Esophagus muscularis mucosa (tissue), 4 donors: Measurements from ENCODE around the gene MYMX. TPM values are rescaled to one million over a fixed set of nuclear protein-coding genes. Genes with fewer than 3 reads are reported as not detected.

Experiments used
- DNase-seq: peaks from one replicate; pipeline ENCODE4 v3.0.0-alpha.2; 2017; ENCODE audit errors: extremely low spot score
- H3K27ac ChIP-seq, 4 donors: fragments of 200-600 bp; sonication (generic); replicated peaks in 1 of 4; 1 replicate in 3 of 4; 2 replicates in 1 of 4; pipeline ENCODE4 v1.5.1; 2016 to 2019; ENCODE audit warnings: mild to moderate bottlenecking in 1 of 4
- H3K27me3 ChIP-seq, 4 donors: fragments of 200-600 bp; sonication (generic); one replicate each; pipeline versions ENCODE4 v1.5.1 to v1.6.0; 2016 to 2019
- H3K36me3 ChIP-seq, 4 donors: fragments of 200-600 bp; sonication (generic); one replicate each; pipeline ENCODE4 v1.5.1; 2016 to 2019
- H3K4me1 ChIP-seq, 4 donors: fragments of 200-600 bp; sonication (generic); one replicate each; pipeline ENCODE4 v1.5.1; 2016 to 2019
- H3K4me3 ChIP-seq, 4 donors: fragments of 200-600 bp; sonication (generic); 1 replicate in 2 of 4; 2 replicates in 2 of 4; pipeline ENCODE4 v1.5.1; 2016 to 2019; ENCODE audit warnings: mild to moderate bottlenecking in 4 of 4, moderate library complexity in 1 of 4
- H3K9me3 ChIP-seq, 4 donors: fragments of 200-600 bp; sonication (generic); 1 replicate in 3 of 4; 2 replicates in 1 of 4; pipeline ENCODE4 v1.5.1; 2016 to 2019
- EP300 ChIP-seq: sonication (generic); formaldehyde crosslinking; IDR thresholded peaks from one replicate; pipeline ENCODE4 v1.6.1; 2017; ENCODE audit warnings: antibody characterized with exemption
- POLR2A ChIP-seq: fragments of 450-650 bp; IDR thresholded peaks from one replicate; pipeline ENCODE4 v1.6.1; 2017; ENCODE audit warnings: antibody characterized with exemption, moderate library complexity, mild to moderate bottlenecking, low read depth
- POLR2AphosphoS5 ChIP-seq, 2 donors: sonication (generic); formaldehyde crosslinking; IDR thresholded peaks; one replicate each; pipeline ENCODE4 v1.6.1; 2017; ENCODE audit warnings: antibody characterized with exemption in 2 of 2
- WGBS: methylation state at CpG from one replicate; pipeline ENCODE4 v1.1.5; 2018; 5-methylcytosine and 5-hydroxymethylcytosine counted together
- intact Hi-C: fragments of 100-400 bp; cut with DNase I; formaldehyde crosslinking; loops from one replicate; pipeline ENCODE4 v1.15.1; 2023
- total RNA-seq, 4 donors: library from RNA; depleted of rRNA; stranded (reverse); fragments of >200 nt; gene quantifications; one replicate each; pipeline versions ENCODE4 v1.1.0 to v1.2.1, GENCODE V29; 2016
- TF ChIP-seq, protein P1 (sequence below), 3 experiments: fragments of 200-600 bp in 2 of 3; fragments of 450-650 bp in 1 of 3; sonication (generic) in 2 of 3; IDR thresholded peaks; one replicate each; pipeline ENCODE4 v1.5.1; 2017 to 2019; ENCODE audit warnings: antibody characterized with exemption in 3 of 3, mild to moderate bottlenecking in 2 of 3, moderate library complexity in 1 of 3

MYMX gene
- total RNA-seq, 4 donors from 2014 or later, result not detected

DNA sequence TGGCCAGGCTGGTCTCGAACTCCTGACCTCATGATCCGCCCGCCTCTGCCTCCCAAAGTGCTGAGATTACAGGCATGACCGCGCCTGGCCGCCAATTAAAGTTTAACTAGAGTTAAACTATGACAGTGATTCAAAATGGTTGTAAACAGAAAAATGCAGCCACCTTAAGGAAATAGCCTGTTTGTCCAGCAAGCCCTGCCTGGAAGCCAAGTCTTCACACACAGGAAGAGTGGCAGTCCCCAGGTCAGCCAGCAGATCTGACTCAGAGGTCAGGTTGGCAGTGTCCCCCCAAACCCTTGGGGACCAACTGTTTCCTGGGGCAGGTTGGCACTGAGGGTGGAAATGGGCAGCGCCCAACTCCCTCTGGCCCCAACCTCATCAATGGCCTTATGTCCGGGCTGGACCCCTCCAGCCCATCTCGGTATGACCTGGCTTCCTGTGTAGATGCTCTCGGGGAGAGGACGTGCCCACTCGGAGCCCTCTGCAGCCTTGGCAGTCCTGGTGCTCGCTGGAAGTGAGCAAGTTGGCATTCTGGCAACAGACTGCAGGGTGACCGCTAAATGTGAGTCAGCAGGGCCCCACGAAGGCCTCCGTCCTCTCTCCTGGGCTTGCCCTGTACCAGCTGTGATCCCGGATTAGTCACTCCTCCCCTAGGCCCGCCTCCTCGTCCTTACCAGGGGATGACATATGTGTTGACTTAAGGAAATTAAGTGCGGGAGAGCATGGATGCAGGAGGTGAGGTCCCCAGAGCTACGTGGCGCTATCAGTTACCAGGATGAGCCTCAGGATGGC, 20.5 kb downstream of the MYMX start:
- WGBS, result 40% methylated on average over 13 of the region's 22 CpGs
- intact Hi-C loops, result loop anchor here (5.0 kb wide), 1 partner anchor 65 kb away; no protein-coding TSS in a partner anchor
- peak; percentile 82 to 84 for TF ChIP-seq POLR2AphosphoS5 (IDR thresholded peaks at IDR 0.05)
- TF ChIP-seq, protein P1, sequence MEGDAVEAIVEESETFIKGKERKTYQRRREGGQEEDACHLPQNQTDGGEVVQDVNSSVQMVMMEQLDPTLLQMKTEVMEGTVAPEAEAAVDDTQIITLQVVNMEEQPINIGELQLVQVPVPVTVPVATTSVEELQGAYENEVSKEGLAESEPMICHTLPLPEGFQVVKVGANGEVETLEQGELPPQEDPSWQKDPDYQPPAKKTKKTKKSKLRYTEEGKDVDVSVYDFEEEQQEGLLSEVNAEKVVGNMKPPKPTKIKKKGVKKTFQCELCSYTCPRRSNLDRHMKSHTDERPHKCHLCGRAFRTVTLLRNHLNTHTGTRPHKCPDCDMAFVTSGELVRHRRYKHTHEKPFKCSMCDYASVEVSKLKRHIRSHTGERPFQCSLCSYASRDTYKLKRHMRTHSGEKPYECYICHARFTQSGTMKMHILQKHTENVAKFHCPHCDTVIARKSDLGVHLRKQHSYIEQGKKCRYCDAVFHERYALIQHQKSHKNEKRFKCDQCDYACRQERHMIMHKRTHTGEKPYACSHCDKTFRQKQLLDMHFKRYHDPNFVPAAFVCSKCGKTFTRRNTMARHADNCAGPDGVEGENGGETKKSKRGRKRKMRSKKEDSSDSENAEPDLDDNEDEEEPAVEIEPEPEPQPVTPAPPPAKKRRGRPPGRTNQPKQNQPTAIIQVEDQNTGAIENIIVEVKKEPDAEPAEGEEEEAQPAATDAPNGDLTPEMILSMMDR (IDR thresholded peaks at IDR 0.05), result no peak
- Histone ChIP-seq H3K27ac (peak overlapping the region; percentile 95 to 98 (median 96)), H3K27me3 (no peaks in the 10 kb centered on the region), H3K4me3 (peak overlapping the region; percentile 64 to 74 (median 67)), H3K4me1 (peaks cover 58 to 64% (median 60%) of the 10 kb centered on the region in 4 donors), H3K9me3 (no peaks in the 10 kb centered on the region), H3K36me3 (peaks cover 6 to 28% (median 9%) of the 10 kb centered on the region in 4 donors)
- peak; percentile 98 for DNase-seq

DNA sequence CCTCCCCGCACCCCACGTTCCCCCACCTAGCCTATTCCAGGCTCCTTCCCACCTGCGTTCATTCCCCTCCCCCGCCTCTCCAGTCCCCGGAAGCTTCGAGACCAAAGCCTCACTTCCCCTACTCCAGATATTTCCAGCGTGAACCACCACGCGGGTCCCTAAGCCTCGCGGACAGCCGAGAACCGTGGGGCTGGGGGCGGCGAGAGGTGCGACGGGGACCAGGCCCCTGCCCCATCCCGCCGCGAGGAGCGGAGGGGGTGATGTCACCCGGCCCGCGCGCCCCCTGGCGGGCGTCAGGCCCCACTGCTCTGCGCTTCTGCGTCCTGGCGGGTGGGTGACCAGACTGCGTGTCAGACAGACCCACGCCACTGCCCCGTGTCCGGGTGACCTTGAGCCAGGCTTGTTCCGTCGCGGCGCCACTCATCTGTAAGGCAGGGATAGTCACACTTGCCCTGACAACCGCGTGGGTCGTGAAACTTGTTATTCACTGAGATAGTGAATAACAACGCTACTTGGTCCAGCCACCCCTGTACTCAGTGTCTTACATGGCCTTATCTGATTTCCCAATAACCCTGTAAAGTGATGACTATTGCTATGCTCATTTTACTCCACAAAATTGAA, 21.2 kb downstream of the MYMX start:
- TF ChIP-seq EP300 (no peak), POLR2A (peak; percentile 43), POLR2AphosphoS5 (IDR thresholded peaks at IDR 0.05) (peak; percentile 2 to 79)
- TF ChIP-seq, protein P1 (IDR thresholded peaks at IDR 0.05), result peak in 2 of 3 experiments; percentile 95 to 96
- Histone ChIP-seq H3K9me3 (no peaks in the 10 kb centered on the region), H3K4me3 (peak overlapping the region; percentile 64 to 74 (median 67)), H3K4me1 (peaks cover 51 to 57% (median 53%) of the 10 kb centered on the region in 4 donors), H3K27me3 (no peaks in the 10 kb centered on the region), H3K36me3 (peaks cover under 1 to 21% (median 2%) of the 10 kb centered on the region in 4 donors), H3K27ac (peak overlapping the region; percentile 95 to 98 (median 96))
- 3% methylated on average over 16 of the region's 42 CpGs for WGBS
- intact Hi-C loops, result loop anchor here (5.0 kb wide), 1 partner anchor 66 kb away; no protein-coding TSS in a partner anchor
- DNase-seq, result peak; percentile 95

DNA sequence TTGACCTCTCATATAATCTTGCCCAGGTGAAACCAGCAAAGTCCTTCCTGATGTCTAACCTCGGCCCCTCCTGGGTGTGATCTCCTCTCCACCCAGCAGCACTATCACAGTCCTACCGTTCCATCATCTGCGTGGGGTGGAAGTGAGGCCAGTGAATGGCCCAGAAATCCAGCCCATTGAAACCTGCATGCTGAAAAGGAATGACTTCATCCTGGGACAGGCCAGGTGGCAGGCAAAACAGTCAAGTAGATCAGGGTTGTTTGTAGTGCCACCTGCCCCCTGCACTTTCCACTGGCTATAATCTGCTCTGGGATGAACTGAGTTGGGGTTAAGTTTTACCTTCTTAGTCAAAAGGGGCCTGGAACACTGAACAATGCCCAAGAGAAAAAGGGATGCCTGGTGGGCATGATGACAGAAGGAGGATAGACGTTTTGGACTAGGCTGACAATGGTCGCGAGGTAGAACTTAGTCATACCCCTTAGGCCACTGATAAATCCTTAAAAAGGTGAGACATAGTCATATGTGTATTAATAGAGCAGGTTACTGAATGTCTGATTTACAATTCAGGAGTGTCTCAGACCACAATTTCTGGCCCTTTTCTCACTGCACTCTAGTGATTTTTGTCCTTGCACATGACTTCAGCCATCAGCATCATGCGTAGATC, 22.1 kb downstream of the MYMX start:
- Histone ChIP-seq H3K36me3 (peaks cover 0 to 14% (median 0%) of the 10 kb centered on the region in 4 donors), H3K4me3 (no peak overlapping the region), H3K9me3 (no peaks in the 10 kb centered on the region), H3K27me3 (no peaks in the 10 kb centered on the region), H3K27ac (peak overlapping the region; percentile 95 to 98 (median 96)), H3K4me1 (peaks cover 42 to 48% (median 44%) of the 10 kb centered on the region in 4 donors)
- no peak for TF ChIP-seq EP300
- TF ChIP-seq, protein P1 (IDR thresholded peaks at IDR 0.05), result no peak
- TF ChIP-seq POLR2AphosphoS5 (IDR thresholded peaks at IDR 0.05), result no peak
- no peak for TF ChIP-seq POLR2A
- DNase-seq, result no peak
- intact Hi-C loops, result loop anchor here (5.0 kb wide), 1 partner anchor 67 kb away; no protein-coding TSS in a partner anchor
- 88% methylated on average over 7 of the region's 7 CpGs for WGBS

DNA sequence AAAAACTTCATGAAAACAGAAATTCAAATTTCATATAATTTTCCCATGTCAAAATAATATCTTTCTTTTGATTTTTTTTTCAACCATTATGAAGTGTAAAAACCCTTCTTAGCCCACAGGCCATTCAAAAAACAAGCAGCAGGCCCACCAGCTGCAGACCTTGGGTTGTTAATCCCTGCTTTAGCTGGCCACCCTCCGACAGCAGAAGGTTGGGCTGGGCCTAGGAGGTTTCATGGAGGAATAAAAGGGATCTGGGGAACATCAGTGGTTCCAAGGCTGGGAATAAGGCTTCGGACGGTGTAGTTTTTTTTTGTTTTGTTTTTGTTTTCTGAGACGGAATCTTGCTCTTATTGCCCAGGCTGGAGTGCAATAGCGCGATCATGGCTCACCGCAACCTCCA, 26.6 kb downstream of the MYMX start:
- H3K4me1 ChIP-seq, result peaks cover 14 to 19% (median 17%) of the 10 kb centered on the region in 4 donors
- WGBS, result 92% methylated on average over 7 of the region's 7 CpGs
- TF ChIP-seq EP300, result no peak
- TF ChIP-seq, protein P1 (IDR thresholded peaks at IDR 0.05), result no peak
- no peak for TF ChIP-seq POLR2AphosphoS5 (IDR thresholded peaks at IDR 0.05)
- no peak for TF ChIP-seq POLR2A
- no peaks in the 10 kb centered on the region for H3K9me3 ChIP-seq
- H3K36me3 ChIP-seq, result peaks cover 0 to 2% (median under 1%) of the 10 kb centered on the region in 4 donors
- no peaks in the 10 kb centered on the region for H3K27me3 ChIP-seq
- H3K27ac ChIP-seq, result no peak overlapping the region
- no peak for DNase-seq
- no peak overlapping the region for H3K4me3 ChIP-seq
- intact Hi-C loops, result no loop called here
